GM19438 (cell line): Measurements from ENCODE around the gene GCA.

Source experiments
- ATAC-seq: cut with Tn5 transposase; IDR thresholded peaks from one replicate; pipeline ENCODE4 v1.9.1; 2021; ENCODE audit warnings: low read depth; ENCODE audit not compliant: unreplicated experiment

Gene GCA, protein sequence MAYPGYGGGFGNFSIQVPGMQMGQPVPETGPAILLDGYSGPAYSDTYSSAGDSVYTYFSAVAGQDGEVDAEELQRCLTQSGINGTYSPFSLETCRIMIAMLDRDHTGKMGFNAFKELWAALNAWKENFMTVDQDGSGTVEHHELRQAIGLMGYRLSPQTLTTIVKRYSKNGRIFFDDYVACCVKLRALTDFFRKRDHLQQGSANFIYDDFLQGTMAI

DNA sequence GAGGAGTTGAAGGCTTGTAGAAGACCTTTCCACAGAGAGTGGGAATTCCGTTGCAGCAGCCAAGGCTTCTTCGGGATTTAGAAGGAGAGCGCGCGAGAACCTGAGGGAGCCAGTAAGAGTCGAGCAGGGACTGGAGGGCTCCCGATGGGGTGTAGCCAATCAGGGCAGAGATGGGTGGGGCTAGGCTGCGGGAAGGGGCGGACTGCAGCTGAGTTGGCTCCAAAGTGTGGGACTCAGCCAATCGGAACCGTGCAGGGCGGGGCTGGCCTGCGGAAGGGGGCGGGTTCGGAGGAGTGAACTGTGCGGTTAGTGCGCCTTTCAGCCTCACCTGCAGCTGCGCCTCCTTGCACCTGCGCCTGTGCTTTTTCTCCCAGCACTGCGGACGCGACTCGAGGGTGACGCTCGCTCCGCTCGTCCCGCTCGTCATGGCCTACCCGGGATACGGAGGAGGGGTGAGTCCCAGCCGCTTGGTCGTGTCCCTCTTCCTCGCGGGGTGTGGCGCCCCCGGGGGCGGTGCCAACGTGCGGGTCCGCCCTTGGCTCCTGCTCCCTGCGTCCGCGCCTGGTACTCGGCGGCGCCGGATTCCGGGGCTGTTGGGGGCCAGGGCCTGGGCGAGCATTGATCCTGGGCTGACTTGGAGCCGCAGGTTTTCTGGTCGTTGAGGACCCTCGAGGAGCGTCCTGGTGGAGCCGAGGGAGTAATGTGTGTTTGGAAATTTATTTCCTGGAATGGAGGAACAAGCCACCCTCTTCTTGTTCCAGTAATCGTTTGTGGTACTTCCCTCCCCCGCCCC, at the start of gene GCA:
Gene GCA (plus strand): TSS at position 309 of the 793 bp plus-strand sequence. CDS start 117 bp downstream, at position 426.
- ATAC-seq: peak; percentile 99

DNA sequence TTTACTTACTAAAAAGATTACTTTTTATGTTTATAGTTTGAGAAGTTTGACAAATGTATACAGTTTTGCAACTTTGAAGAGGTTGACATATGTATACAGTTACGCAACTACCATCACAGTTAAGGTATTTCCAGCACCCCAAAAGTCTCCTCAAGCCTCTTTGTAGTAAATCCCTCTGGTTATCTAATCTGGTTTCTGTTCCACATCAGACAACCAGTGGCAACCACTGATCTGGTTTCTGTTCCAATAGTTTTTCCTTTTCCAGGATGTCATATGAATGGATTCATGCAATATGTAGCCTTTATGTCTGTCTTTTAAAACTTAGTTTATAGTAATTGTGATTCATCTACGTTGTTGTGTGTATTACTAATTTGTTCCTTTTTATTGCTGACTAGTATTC, 48.9 kb upstream of the GCA start:
- no peak for ATAC-seq

DNA sequence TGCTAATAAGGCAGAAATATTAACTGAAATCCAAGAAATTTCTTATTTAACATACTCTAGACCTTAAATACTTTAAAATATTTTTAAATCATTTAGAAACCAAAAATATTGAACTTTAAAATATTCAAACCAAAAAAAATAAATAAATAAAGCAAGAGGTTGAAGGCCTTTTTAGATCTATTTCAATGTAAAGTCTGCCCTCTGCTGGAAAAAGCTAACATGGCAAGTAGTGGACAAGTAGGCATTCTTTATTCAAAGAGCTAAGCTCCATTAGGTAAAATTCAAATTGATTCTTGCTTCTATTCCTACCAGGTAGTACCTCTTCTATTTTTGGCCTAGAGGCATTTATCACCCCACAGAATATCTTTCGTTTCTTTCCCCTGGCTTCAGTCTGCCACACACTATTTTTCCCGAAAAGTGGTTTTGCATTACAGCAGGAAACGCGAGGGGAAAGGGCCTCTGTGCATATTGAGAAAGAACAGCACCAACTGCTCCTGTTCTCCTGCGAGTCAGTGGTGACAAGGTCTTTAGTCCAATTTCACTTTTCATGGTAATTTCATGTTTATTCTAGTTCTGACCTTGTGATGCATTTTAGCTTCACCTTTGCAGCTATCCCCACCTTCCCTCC, 45.9 kb upstream of the GCA start:
- ATAC-seq: peak; percentile 52

DNA sequence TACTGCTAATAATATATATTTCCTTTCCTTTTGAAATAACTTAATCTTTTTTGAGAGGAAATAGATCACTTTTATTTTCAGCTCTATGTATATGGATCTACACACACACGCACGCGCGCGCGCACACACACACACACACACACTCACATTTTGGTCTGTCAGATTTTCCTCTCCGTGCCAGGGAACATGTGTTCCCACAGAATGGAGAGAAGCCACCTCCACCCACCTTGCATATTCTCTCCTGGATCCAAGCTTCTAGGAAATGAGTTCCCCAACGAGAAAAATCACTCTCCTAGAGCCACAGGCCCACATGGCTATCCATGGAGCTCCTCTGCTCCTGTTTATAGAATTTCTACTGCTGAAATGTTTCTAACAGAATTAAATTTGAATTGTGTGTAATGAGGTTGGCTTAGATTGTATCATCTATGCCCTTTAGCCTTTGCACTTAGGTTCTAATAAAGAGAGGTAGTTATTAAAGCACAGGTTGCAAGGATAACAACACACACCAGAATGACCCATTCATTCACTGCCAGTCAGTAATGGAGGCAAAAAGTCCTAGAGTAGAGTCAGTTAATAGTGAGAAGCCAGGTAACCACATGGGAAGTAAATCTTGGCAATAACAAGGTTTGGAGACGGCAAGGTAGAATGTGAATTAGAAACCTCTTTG, 45.1 kb upstream of the GCA start:
- ATAC-seq: no peak

DNA sequence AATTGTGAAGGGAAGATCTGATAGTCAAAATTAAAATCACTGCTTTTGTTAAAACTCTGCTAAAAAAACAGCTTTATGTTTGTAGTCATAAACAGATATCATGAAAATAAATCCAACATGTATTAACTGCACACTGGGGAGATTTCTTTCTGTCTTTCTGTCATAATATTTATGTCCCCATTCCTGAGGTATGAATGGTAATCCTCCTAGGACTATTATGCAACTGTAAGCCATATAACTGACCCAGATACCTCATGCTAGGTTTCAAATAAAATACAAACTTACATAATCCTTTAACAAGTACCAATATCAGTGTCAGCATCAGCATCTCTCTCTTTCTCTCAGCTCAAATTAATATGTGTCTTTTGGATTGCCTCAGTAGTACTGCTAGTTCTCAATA, 43.7 kb upstream of the GCA start:
- ATAC-seq: no peak

DNA sequence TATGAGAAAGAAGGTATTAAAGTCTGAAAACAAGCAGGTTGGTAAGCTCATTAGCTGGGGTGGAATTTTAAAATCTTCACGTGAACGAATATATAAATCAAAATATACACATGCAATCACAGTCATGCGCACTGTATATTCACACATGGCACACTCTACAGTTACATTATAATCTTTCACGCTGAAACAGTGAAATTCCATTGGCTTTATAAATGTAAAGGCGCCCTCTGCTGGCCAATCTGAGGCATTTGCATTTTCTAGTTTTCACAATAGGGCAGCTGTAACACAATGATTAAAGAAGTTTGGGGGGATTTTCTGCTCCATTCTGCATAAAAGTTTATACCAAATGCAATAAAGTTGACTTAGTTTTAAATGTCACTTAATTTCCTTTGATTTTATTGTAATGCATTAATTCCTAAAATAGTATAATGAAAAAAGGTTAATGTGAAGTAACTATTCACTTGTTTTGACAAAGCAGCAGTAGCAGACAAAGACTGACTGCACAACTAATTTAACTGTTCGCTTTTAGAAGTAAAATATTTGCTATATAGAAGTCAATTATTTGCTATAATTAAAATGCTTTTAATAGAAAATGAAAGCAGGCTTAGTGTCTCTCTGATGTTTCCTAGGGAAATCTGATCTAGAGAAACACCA, 42.7 kb upstream of the GCA start:
- no peak for ATAC-seq

DNA sequence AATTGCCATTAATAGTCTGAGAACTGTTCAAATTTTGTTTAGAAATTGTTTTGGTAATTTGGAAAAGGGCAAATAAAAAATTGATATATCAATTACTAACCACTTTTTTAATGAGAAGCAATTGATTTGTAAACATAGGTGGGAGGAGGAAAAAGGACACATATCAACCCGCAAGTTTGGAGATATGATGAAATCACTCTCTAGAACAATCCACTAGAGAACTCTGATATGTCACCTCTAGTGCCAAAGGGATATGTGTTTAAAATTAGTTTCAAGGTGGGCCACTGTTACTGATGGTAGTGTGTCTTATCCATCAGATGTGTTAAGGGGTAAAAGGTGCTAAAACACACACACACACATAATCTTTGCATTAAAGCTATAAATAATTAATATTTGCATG, 42.1 kb upstream of the GCA start:
- no peak for ATAC-seq

DNA sequence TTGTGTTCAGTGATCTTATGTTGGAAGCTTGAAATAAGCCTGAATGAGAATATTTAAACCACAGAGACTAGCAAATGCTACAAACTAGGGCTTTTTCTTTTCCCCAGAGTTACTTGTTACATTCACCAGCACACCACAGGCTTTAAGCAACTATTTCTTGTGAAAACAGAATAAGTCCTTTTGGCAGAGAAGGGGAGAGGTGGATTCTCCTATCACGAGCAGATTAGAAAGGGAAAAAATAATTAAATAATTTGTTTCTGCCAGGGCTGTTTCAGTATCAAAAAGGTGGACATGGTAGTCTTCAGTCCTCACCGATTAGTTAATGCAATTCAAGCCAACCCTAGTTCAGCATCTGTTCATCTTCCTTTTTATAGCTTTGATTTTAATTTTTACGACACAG, 38.0 kb upstream of the GCA start:
- ATAC-seq: no peak

DNA sequence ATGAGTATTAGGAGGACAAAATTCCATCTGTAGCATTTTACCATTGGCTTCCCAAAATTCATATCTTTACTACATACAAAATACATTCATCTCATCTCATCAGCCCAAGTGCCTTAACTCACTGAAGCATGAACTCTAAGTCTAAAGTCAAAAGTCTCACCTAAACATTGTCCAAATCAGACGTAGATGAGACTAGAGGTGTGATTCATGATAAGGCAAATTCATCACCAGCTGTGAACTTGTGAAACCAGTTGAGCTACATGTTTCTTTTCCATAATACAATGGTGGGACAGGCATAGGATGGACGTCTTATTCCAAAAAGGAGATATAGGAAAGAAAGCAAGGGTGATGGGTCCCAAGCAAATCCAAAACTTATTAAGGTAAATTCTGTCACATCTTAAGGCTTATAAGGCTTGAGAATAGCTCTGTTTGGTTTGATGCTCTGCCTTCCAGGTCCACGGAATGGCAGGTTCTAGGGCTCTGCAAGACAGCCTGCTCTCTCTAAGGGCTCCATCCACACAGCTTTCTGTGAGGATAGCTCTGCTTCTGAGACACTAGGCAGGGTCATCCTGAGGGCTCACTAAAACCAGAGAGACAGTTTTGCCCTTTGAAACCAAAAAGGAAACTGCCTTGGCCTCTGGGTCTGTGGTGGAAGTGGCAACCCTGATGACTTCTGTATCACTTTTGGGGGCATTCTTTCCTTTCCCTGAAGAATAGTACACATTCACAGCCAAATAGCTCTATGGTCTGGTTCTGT, 35.0 kb upstream of the GCA start:
- no peak for ATAC-seq

DNA sequence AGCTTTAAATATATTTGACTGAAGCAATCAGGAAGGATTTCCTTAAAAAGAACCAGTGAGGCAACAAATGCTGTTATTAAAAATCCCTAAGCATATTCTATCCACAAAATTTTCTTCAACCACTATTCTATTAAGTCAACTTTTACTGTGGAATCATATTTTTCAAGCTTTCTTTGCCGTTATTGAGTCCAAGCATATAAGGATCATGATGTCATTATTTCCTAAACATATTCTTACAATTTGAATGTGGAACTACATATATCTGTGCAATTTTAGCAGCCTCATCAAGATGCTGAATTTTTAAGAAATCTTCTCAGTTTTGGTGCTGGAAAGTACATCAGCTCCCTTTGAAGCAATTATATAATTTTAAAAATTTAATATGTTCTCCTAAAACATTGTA, 31.1 kb upstream of the GCA start:
- no peak for ATAC-seq

DNA sequence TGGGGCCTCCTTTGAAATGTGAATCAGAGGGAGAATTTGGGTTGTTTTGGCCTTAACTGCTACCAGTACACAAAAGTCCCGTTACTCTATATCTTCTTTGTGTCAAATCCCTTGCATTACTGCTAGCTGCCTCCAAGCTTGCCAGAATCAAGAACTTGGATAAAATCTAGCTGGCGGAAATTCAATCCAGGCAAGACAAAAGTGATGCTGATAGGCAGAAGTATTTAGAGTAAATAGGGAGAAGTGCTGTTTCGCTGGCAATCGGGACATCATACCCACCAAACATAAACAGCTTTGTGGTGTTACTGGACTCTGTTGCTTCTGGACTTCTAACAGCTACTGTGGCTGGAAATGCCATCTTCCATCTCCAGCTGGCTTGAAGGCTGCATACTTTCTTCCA, 28.0 kb upstream of the GCA start:
- ATAC-seq: no peak

DNA sequence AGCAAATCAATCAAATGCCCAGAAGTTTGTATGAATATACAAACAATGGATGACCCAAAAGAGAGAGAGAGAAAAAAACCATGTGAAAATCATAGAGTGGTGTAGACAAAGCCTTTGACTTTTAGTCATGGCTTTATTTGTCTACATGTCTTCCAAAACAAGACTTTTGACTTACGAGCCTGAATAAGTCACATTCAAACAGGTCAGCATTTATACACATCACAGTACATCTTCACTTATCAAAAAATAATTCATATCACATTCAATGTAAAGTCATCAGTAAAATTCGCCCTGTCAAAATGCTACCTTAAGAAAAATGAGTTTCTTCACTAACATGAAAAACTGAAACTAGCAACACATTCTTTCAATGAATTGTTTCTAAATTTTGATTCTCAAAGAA, 27.3 kb upstream of the GCA start:
- ATAC-seq: no peak

DNA sequence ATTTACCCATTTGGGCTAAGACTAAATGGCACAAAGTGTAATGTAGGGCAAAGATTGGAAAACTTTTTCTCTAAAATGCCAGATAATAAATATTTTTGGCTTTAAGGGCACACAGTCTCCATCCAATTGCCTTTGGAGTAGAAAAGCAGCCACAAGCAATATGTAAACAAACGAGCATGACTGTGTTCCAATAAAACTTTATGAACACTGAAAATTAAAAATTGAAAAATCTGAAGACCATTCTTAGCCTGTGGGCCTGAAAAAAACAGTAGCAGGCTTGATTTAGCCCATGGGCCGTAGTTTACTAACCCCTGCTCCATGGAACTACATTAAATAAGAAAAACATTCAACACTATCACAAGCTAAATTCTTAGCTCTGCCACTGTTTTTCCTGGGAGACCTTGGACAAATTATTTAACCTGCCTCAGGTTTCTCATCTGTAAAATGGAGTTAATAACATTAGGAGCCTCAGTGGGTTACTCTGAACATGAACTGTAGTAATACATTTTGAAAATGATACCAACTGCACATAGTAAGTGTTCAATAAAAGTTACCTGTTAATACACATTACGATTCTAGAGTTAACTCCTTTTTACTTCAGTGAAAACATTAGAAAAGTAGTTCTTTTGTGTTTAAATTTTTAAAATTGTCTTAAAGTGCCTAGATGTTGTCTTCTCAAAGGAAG, 26.7 kb upstream of the GCA start:
- ATAC-seq: no peak

DNA sequence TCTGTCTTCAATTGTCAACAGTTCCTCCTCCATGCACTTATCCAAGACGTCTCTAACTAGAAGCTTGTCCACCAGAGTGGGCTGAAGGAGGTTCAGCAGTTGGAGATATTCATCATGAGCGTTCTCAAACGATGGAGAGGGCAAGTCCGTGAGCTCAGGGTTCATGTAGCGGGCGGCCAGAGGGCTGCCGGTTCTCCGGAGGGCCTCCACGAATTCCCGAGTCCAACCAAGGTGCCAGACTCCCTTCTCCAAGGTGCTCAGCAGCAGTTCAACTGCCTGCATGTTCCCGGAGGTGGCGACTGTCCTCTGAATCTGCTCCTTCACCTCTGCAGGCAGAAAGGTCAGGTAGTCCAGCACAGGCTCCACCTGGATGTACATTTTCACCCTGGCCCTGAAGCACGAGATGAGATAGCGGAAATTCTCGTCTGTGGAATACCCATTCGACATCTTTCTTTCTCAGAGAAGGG, 26.0 kb upstream of the GCA start:
- ATAC-seq: peak; percentile 5

DNA sequence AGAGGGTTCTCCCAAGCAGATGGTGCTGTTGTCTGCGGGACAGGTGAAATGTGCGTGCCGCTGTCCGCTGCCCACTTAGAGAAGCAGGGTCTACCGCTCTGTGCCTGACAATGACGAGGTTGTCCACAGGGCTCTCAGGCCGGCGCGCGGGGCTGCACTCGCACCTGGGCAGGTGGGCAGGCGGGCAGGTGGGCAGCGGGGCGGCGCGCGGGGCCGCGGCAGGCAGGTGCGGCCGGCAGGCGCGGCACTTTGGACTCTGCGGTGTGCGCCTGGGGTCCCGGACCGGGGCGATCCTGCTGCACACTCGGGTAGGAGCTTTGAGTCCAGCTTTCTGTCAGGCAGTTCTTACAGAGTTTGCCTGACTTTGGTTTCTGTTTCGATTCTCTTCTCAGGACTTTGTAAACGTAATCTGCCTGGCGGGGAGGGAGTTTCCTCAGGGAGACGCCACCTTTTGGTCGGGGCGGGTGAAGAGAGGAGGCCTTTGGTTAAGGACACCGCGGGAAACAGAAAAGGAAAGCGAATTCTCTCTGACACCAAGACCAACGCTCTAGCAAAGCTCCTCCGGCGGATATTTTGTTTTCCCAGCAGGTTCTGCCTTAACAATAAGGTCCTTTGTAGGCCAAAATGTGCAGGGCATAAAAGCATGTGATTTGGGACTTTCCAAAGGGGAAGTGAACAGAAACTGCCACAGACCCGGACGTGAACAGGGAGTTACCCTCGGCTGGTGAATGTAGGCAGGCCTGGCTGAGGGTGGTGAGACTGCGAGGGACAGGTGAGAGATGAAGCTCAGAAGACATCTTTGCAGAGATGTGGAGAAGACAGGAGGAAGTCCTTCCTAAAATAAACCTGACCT, 25.4 kb upstream of the GCA start, which contains the start of gene IFIH1:
Gene IFIH1 (minus strand): TSS at position 357 of the 853 bp plus-strand sequence. CDS start 377 bp downstream, outside the sequence.
- ATAC-seq: peak; percentile 80

DNA sequence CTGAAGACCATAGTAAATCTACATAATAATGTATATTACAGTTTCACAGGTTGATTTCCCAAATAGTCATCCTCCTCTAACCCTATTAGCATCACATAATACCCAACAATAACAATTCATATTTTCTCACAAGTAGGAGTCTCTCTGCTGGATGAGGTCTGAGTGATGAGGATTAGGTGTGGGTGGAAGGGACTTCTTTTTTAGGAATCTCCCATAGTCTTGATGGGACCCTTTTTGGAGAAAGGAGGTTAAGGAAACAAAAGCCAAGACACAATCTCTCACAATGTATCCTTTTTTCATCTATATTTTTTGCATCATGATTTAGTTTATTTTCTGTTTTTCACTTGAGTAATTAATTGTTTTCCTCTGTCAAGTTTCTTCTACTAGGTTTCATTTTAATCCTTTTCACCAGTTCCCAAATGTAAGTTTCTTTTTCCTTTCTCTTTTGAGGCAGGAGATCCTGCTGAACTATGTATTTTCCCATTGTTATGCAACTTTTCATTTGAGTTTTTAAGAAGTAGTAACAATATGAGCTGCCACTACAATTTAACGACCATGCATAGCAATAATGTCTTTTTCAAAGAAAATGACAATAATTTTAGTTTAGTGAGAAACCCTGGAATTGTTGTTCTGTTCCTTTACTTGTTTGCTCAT, 22.9 kb upstream of the GCA start:
- no peak for ATAC-seq

DNA sequence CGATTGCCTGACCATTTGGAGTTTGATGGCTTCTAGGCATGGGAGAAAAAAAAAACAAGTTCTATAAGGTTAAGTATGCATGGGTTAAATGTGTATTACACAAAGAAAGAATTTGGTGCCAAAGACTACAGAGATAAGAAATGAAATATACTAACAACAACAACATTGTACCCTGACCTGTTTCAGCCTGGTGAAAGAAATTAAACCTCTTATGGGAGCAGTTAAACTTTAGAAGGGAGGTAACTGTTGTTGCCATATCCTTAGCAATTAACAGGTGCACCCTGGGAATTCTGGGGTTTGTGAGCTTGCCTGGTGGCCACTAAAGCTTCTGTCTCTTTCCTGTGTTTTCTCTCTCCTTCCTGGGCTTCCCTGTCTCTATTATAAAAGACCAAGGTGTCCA, 19.0 kb upstream of the GCA start:
- ATAC-seq: no peak
